Endothelial cell of umbilical vein (primary cell): ENCODE measurements around the gene SYT8. TPM values are rescaled to one million over a fixed set of nuclear protein-coding genes. Genes with fewer than 3 reads are reported as not detected.

Source experiments
- BruUV-seq: library from RNA; stranded (reverse); fragments of 400-500 nt; replicated peaks from 2 replicates; lab custom pipeline; 2021; lab: Mats Ljungman, UMichigan
- CTCF ChIA-PET: fragments of 300-600, 350-600 bp; sonication (Branson Sonifier 250); formaldehyde crosslinking; loops from one replicate; lab custom pipeline; 2021; ENCODE audit warnings: antibody characterized with exemption, inconsistent platforms; lab: Charles Lee
- POLR2A ChIA-PET: fragments of 300-600, 350-600 bp; sonication (Branson Sonifier 250); formaldehyde crosslinking; loops from one replicate; lab custom pipeline; 2021; ENCODE audit warnings: antibody characterized with exemption, inconsistent platforms; lab: Charles Lee
- DNase-seq: peaks from one replicate; pipeline ENCODE4 v3.0.0-alpha.2; 2011; ENCODE audit warnings: low read depth, low spot score
- FAIRE-seq: peaks from 2 replicates; lab custom pipeline; 2011; peaks lifted over from hg19 to GRCh38; lab: Jason Lieb, UNC
- H2AFZ ChIP-seq: 2 replicates; pipeline ENCODE4 v1.6.0; 2012; ENCODE audit warnings: low read depth, low read length, control low read depth, inconsistent platforms
- H3K27ac ChIP-seq: 2 replicates; pipeline ENCODE4 v1.5.1; 2011; ENCODE audit warnings: low read depth, mild to moderate bottlenecking, control low read depth, low read length, moderate library complexity; ENCODE audit not compliant: insufficient read depth
- H3K27me3 ChIP-seq, 2 experiments: 2 replicates each; pipeline versions ENCODE4 v1.6.0 to v1.6.1; 2011; ENCODE audit warnings: low read length in 2 of 2, mixed read lengths in 1 of 2; ENCODE audit not compliant: control insufficient read depth in 2 of 2, insufficient read depth in 2 of 2
- H3K36me3 ChIP-seq, 2 experiments: 2 replicates in 1 of 2; 3 replicates in 1 of 2; pipeline ENCODE4 v1.5.1; 2011; ENCODE audit warnings: low read length in 2 of 2, mild to moderate bottlenecking in 1 of 2, moderate library complexity in 1 of 2; ENCODE audit not compliant: control insufficient read depth in 2 of 2, insufficient read depth in 2 of 2; ENCODE audit errors: extremely low read depth in 1 of 2
- H3K4me1 ChIP-seq: 3 replicates; pipeline ENCODE4 v1.5.1; 2011; ENCODE audit warnings: mild to moderate bottlenecking, low read length; ENCODE audit not compliant: control insufficient read depth, insufficient read depth; ENCODE audit errors: extremely low read depth
- H3K4me2 ChIP-seq: 2 replicates; pipeline ENCODE4 v1.6.1; 2011; ENCODE audit warnings: low read length, control low read depth, mixed read lengths; ENCODE audit not compliant: insufficient read depth
- H3K4me3 ChIP-seq, 3 experiments: fragments of 200-600 bp in 1 of 3; sonication (generic), shearing (Covaris generic) in 1 of 3; replicated peaks in 1 of 3; 2 replicates each; pipeline ENCODE4 v1.5.1; 2011 to 2016; ENCODE audit warnings: control low read depth in 3 of 3, low read length in 3 of 3, mild to moderate bottlenecking in 2 of 3, inconsistent platforms in 1 of 3, low read depth in 1 of 3, moderate library complexity in 1 of 3; ENCODE audit not compliant: insufficient read depth in 1 of 3
- H3K79me2 ChIP-seq: 2 replicates; pipeline ENCODE4 v1.6.0; 2012; ENCODE audit warnings: low read length, inconsistent platforms; ENCODE audit not compliant: control insufficient read depth, insufficient read depth
- H3K9ac ChIP-seq: replicated peaks from 2 replicates; pipeline ENCODE3; 2011; ENCODE audit warnings: low read length, control low read depth; ENCODE audit not compliant: insufficient read depth; ENCODE audit errors: extremely low read depth
- H3K9me1 ChIP-seq: replicated peaks from 3 replicates; pipeline ENCODE4 v1.6.0; 2011; ENCODE audit warnings: mild to moderate bottlenecking, low read length; ENCODE audit not compliant: control insufficient read depth, insufficient read depth; ENCODE audit errors: extremely low read depth
- H3K9me3 ChIP-seq: replicated peaks from 2 replicates; pipeline ENCODE4 v1.5.1; 2012; ENCODE audit warnings: low read length, inconsistent platforms; ENCODE audit not compliant: control insufficient read depth, insufficient read depth
- H4K20me1 ChIP-seq: replicated peaks from 2 replicates; pipeline ENCODE3; 2011; ENCODE audit warnings: mild to moderate bottlenecking, low read length; ENCODE audit not compliant: control insufficient read depth, insufficient read depth; ENCODE audit errors: extremely low read depth
- JUN ChIP-seq: IDR thresholded peaks from 2 replicates; pipeline ENCODE4 v1.6.1; 2011; ENCODE audit warnings: borderline replicate concordance, low read depth; ENCODE audit not compliant: insufficient read length, insufficient read depth
- dilution Hi-C: fragments of 300-500 bp; cut with MboI; formaldehyde crosslinking; loops from one replicate; pipeline ENCODE4 v1.15.0; 2019; ENCODE audit warnings: low sequenced_read_pairs; ENCODE audit not compliant: extremely low pct_ligation_motif_present
- intact Hi-C: fragments of 100-400 bp; cut with micrococcal nuclease; formaldehyde crosslinking; loops from one replicate; pipeline ENCODE4 v1.10.0; 2022
- polyA plus RNA-seq, 4 experiments: library from polyadenylated mRNA; depleted of rRNA in 3 of 4; stranded (reverse) in 3 of 4; unstranded in 1 of 4; fragments of >200 nt; gene quantifications; 2 replicates each; pipeline versions ENCODE4 v1.2.1 to v1.2.3, GENCODE V29; 2011 to 2012; ENCODE audit warnings: missing spikeins in 1 of 4
- total RNA-seq: library from RNA; stranded (reverse); gene quantifications from 2 replicates; pipeline ENCODE4 v1.2.3, GENCODE V29; 2021
- TF ChIP-seq, protein P1 (sequence below), 2 donors: IDR thresholded peaks; 1 replicate in 1 of 2; 2 replicates in 1 of 2; pipeline ENCODE4 v1.5.1; 2011; ENCODE audit warnings: low read length in 2 of 2, mild to moderate bottlenecking in 2 of 2, moderate library complexity in 2 of 2, control low read depth in 1 of 2, inconsistent platforms in 1 of 2, low read depth in 1 of 2; ENCODE audit not compliant: insufficient read depth in 1 of 2; ENCODE audit errors: extremely low read depth in 1 of 2

SYT8 gene
- total and polyA plus RNA-seq, 2 donors (not counting 3 experiments of a cell fraction or from before 2014, with no cell fraction given): not detected

GRCh38 chr11:1882265-1883238 lies 47.8 kb downstream of the SYT8 start:
- TF ChIP-seq JUN: no peak
- TF ChIP-seq, protein P1, sequence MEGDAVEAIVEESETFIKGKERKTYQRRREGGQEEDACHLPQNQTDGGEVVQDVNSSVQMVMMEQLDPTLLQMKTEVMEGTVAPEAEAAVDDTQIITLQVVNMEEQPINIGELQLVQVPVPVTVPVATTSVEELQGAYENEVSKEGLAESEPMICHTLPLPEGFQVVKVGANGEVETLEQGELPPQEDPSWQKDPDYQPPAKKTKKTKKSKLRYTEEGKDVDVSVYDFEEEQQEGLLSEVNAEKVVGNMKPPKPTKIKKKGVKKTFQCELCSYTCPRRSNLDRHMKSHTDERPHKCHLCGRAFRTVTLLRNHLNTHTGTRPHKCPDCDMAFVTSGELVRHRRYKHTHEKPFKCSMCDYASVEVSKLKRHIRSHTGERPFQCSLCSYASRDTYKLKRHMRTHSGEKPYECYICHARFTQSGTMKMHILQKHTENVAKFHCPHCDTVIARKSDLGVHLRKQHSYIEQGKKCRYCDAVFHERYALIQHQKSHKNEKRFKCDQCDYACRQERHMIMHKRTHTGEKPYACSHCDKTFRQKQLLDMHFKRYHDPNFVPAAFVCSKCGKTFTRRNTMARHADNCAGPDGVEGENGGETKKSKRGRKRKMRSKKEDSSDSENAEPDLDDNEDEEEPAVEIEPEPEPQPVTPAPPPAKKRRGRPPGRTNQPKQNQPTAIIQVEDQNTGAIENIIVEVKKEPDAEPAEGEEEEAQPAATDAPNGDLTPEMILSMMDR (IDR thresholded peaks at IDR 0.05; ENCODE audit: extremely low read depth in 1 of 2, insufficient read depth in 1 of 2, low read depth in 1 of 2, low read length in 2 of 2): peak; percentile 91 to 98
- dilution Hi-C loops: no loop called here
- DNase-seq (peak; percentile 60), FAIRE-seq (peak; percentile 86)
- Histone ChIP-seq H3K27ac (no peak overlapping the region), H3K9me1 (no peaks in the 10 kb centered on the region), H3K4me3 (no peak overlapping the region), H3K36me3 (no peaks in the 10 kb centered on the region), H3K79me2 (no peaks in the 10 kb centered on the region), H3K4me1 (no peaks in the 10 kb centered on the region), H3K4me2 (no peak overlapping the region), H3K9ac (no peak overlapping the region), H3K27me3 (no peaks in the 10 kb centered on the region), H2AFZ (no peak overlapping the region), H3K9me3 (no peaks in the 10 kb centered on the region), H4K20me1 (no peaks in the 10 kb centered on the region)
- ChIA-PET CTCF (interaction anchor here (0.6 to 3.7 kb wide), 75 partner anchors 9 to 641 kb away, joined by 3 to 262 read pairs (median 5); partner anchors contain the start of genes H19, IGF2, KRTAP5-6 and LSP1), POLR2A (interaction anchor here (0.8 kb wide), 1 partner anchor 29 kb away, joined by 3 read pairs; no protein-coding TSS in a partner anchor)
- BruUV-seq: no TSS peak
- intact Hi-C loops: loop anchor here (1.0 kb wide), 2 partner anchors 45 to 269 kb away; no protein-coding TSS in a partner anchor
